GM23338 (cell line): ENCODE data around the gene AZU1. TPM values are rescaled to one million over a fixed set of nuclear protein-coding genes. Genes with fewer than 3 reads are reported as not detected.
"Not testable (repeated sequence)": the region's sequence is repeated elsewhere in the genome, so short reads cannot be mapped to it uniquely, and the experiment has no call there.

Source experiments
- ATAC-seq: fragments of 200-7000 bp; cut with Tn5 transposase; 3 replicates; pipeline ENCODE4 v1.9.1; 2020
- DNase-seq: peaks from one replicate; pipeline ENCODE4 v3.0.0-alpha.2; 2015; ENCODE audit warnings: low spot score
- H2AFZ ChIP-seq: fragments of 200-600 bp; sonication (generic); 2 replicates; pipeline ENCODE4 v1.8.0; 2016; ENCODE audit warnings: antibody characterized with exemption, mild to moderate bottlenecking, moderate library complexity
- H3F3A ChIP-seq: fragments of 200-600 bp; sonication (generic); replicated peaks from 2 replicates; pipeline ENCODE4 v1.8.0; 2017; ENCODE audit warnings: antibody characterized with exemption, mixed run types, low read depth
- H3K27ac ChIP-seq: fragments of 200-600 bp; sonication (generic); 2 replicates; pipeline ENCODE4 v1.6.1; 2016; ENCODE audit warnings: low read depth
- H3K27me3 ChIP-seq: fragments of 200-600 bp; sonication (generic); 2 replicates; pipeline ENCODE4 v1.8.0; 2016; ENCODE audit warnings: mild to moderate bottlenecking, mixed run types, moderate library complexity; ENCODE audit not compliant: insufficient read depth
- H3K36me3 ChIP-seq: fragments of 200-600 bp; sonication (generic); 2 replicates; pipeline ENCODE4 v1.8.0; 2016; ENCODE audit warnings: mild to moderate bottlenecking; ENCODE audit not compliant: insufficient read depth
- H3K4me1 ChIP-seq: fragments of 200-600 bp; sonication (generic); 2 replicates; pipeline ENCODE4 v1.8.0; 2016; ENCODE audit warnings: mild to moderate bottlenecking, moderate library complexity; ENCODE audit not compliant: insufficient read depth
- H3K4me2 ChIP-seq: fragments of 200-600 bp; sonication (generic); 2 replicates; pipeline ENCODE4 v1.7.1; 2017; ENCODE audit warnings: mixed run types
- H3K4me3 ChIP-seq: fragments of 200-600 bp; sonication (generic); 2 replicates; pipeline ENCODE4 v1.6.1; 2016; ENCODE audit warnings: mixed run types
- H3K79me2 ChIP-seq: fragments of 200-600 bp; sonication (generic); replicated peaks from 2 replicates; pipeline ENCODE4 v1.8.0; 2017; ENCODE audit warnings: mild to moderate bottlenecking; ENCODE audit not compliant: insufficient read depth
- H3K9me2 ChIP-seq: fragments of 200-600 bp; sonication (generic); 2 replicates; pipeline ENCODE4 v1.8.0; 2017; ENCODE audit not compliant: insufficient read depth
- H4K20me1 ChIP-seq: fragments of 200-600 bp; sonication (generic); replicated peaks from 2 replicates; pipeline ENCODE4 v1.8.0; 2017; ENCODE audit warnings: mild to moderate bottlenecking; ENCODE audit not compliant: insufficient read depth
- H3K27ac Mint-ChIP-seq: 2 replicates; pipeline ENCODE4 v1.8.0; 2020; ENCODE audit warnings: inconsistent platforms, mild to moderate bottlenecking, moderate library complexity, mixed read lengths
- H3K27me3 Mint-ChIP-seq: 3 replicates; pipeline ENCODE4 v1.8.0; 2022; ENCODE audit warnings: low read depth, mild to moderate bottlenecking, moderate library complexity, mixed read lengths, inconsistent platforms; ENCODE audit not compliant: insufficient read depth, poor library complexity
- H3K36me3 Mint-ChIP-seq: 3 replicates; pipeline ENCODE4 v1.8.0; 2021; ENCODE audit warnings: low read depth, mild to moderate bottlenecking, inconsistent platforms, moderate library complexity, mixed read lengths
- H3K4me1 Mint-ChIP-seq: 3 replicates; pipeline ENCODE4 v1.8.0; 2020; ENCODE audit warnings: mild to moderate bottlenecking, inconsistent platforms, mixed read lengths
- H3K4me3 Mint-ChIP-seq: 3 replicates; pipeline ENCODE4 v1.8.0; 2021; ENCODE audit warnings: moderate library complexity, mild to moderate bottlenecking, inconsistent platforms, mixed read lengths
- H3K9me3 Mint-ChIP-seq: 3 replicates; pipeline ENCODE4 v1.8.0; 2020; ENCODE audit warnings: moderate library complexity, mild to moderate bottlenecking, inconsistent platforms, mixed read lengths
- NANOG ChIP-seq: IDR thresholded peaks from 2 replicates; pipeline ENCODE4 v1.6.1; 2016; ENCODE audit warnings: antibody characterized with exemption, borderline replicate concordance
- POLR2AphosphoS5 ChIP-seq: IDR thresholded peaks from 2 replicates; pipeline ENCODE4 v1.6.1; 2016; ENCODE audit warnings: antibody characterized with exemption, low read depth
- REST ChIP-seq: IDR thresholded peaks from one replicate; pipeline ENCODE4 v1.6.1; 2018; ENCODE audit warnings: antibody characterized with exemption; ENCODE audit not compliant: unreplicated experiment
- ZNF114 ChIP-seq: fragments of 250-450 bp; sonication (Bioruptor Pico); IDR thresholded peaks from 2 replicates; pipeline ENCODE4 v1.5.0; 2020; ENCODE audit warnings: mild to moderate bottlenecking, moderate library complexity
- ZNF331 ChIP-seq: fragments of 250-450 bp; sonication (Bioruptor Pico); IDR thresholded peaks from 2 replicates; pipeline ENCODE4 v1.5.0; 2020; ENCODE audit warnings: low read depth, mild to moderate bottlenecking, moderate library complexity
- ZNF462 ChIP-seq: fragments of 250-450 bp; sonication (Bioruptor Pico); IDR thresholded peaks from 2 replicates; pipeline ENCODE4 v1.5.0; 2020; ENCODE audit warnings: mild to moderate bottlenecking, moderate library complexity
- polyA plus RNA-seq: library from polyadenylated mRNA; unstranded; fragments of >200 nt; fragmentation: Nextera tagmentation; extraction: Ambion mirVana; gene quantifications from 2 replicates; pipeline ENCODE4 v1.2.1, GENCODE V29; 2016
- total RNA-seq: library from RNA; depleted of rRNA; stranded (reverse); fragments of >200 nt; shearing (Covaris generic); gene quantifications from 2 replicates; pipeline ENCODE4 v1.2.3, GENCODE V29; 2014

AZU1 gene
- total and polyA plus RNA-seq, 2 experiments from 2014 or later: 0.78 to 1.4 TPM

GRCh38 chr19:848386-848921 is 20.8 kb downstream of the AZU1 start:
- Histone ChIP-seq H2AFZ (no peak overlapping the region), H3K27ac (no peak overlapping the region), H4K20me1 (no peaks in the 10 kb centered on the region; the same call in 1 of the 2 replicates), H3K27me3 (peaks cover 12% of the 10 kb centered on the region), H3F3A (peaks cover 4% of the 10 kb centered on the region; the same call in 1 of the 2 replicates), H3K4me2 (no peak overlapping the region), H3K4me1 (no peaks in the 10 kb centered on the region), H3K36me3 (no peaks in the 10 kb centered on the region), H3K79me2 (no peaks in the 10 kb centered on the region), H3K4me3 (no peak overlapping the region), H3K9me2 (no peaks in the 10 kb centered on the region)
- H3K4me3 Mint-ChIP-seq: no peak overlapping the region
- no peak overlapping the region for H3K27ac Mint-ChIP-seq
- peaks cover 2% of the 10 kb centered on the region; the same call in 1 of the 3 replicates for H3K4me1 Mint-ChIP-seq
- no peaks in the 10 kb centered on the region for H3K9me3 Mint-ChIP-seq
- ATAC-seq: no peak
- peaks cover 12% of the 10 kb centered on the region for H3K27me3 Mint-ChIP-seq
- H3K36me3 Mint-ChIP-seq: no peaks in the 10 kb centered on the region
- no peak for TF ChIP-seq NANOG
- no peak for TF ChIP-seq REST
- TF ChIP-seq ZNF331 (CRISPR knock-in tag): no peak
- TF ChIP-seq ZNF462 (CRISPR knock-in tag): no peak
- no peak for TF ChIP-seq POLR2AphosphoS5
- no peak for TF ChIP-seq ZNF114
- no peak for DNase-seq

DNA sequence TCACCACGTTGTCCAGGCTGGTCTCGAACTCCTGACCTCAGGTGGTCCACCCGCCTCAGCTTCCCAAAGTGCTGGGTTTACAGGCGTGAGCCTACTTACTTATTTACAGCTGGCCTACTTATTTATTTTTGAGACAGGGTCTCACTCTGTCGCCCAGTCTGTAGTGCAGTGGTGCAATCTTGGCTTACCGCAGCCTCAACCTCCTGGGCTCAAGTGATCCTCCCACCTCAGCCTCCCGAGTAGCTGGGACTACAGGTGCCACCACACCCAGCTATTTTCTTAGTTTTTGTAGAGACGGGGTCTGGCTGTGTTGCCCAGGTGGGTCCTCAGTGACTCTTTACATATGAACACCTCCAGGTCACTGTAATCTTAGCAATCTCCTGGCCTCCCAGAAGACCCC is 21.6 kb downstream of the AZU1 start:
- H4K20me1 ChIP-seq, H3K27me3 ChIP-seq, H3K4me3 ChIP-seq, H3K4me3 Mint-ChIP-seq, H3F3A ChIP-seq, DNase-seq, H3K36me3 Mint-ChIP-seq, H3K79me2 ChIP-seq, H3K9me2 ChIP-seq, H3K36me3 ChIP-seq, H3K27ac Mint-ChIP-seq, H3K4me1 ChIP-seq, H3K9me3 Mint-ChIP-seq, H3K27ac ChIP-seq, H3K4me1 Mint-ChIP-seq, H3K4me2 ChIP-seq, H2AFZ ChIP-seq, ATAC-seq: not testable (repeated sequence)
- peaks cover 13% of the 10 kb centered on the region for H3K27me3 Mint-ChIP-seq
